Measurements from ENCODE around the gene ATP5PD.

DNA sequence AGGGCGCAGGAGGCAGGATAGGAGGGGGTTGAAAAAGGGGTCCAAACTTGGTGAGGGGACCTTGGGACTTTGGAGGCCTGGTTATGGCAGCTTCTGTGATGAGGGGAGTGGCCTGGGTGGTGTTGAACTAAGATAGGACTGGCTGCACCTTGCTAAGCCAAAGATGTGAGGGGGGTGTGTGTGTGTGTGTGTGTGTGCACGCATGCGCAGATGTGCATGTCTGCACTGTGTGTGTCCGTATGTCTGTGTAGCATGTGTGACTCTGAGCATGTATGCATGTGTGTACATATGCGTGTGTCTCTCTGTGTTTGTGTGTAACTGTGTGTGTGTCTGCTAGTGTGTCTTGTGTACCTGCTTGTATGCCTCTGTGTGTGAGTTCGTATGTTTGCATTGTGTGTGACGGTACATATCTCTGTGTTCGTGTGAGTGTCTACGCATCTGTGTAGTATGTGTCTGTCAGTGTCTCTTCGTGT lies 45.1 kb upstream of the ATP5PD start:
- TF ChIP-seq GATA2 (IDR thresholded peaks at IDR 0.05; ENCODE audit: low read depth, low read length): no peak
- TF ChIP-seq GATA3 (IDR thresholded peaks at IDR 0.05; ENCODE audit: low read depth, low read length): no peak
